ENCODE measurements around the gene MCOLN2.
A peak's percentile ranks its signal among the peaks of the same experiment; 100 is the strongest.

MCOLN2 gene

DNA sequence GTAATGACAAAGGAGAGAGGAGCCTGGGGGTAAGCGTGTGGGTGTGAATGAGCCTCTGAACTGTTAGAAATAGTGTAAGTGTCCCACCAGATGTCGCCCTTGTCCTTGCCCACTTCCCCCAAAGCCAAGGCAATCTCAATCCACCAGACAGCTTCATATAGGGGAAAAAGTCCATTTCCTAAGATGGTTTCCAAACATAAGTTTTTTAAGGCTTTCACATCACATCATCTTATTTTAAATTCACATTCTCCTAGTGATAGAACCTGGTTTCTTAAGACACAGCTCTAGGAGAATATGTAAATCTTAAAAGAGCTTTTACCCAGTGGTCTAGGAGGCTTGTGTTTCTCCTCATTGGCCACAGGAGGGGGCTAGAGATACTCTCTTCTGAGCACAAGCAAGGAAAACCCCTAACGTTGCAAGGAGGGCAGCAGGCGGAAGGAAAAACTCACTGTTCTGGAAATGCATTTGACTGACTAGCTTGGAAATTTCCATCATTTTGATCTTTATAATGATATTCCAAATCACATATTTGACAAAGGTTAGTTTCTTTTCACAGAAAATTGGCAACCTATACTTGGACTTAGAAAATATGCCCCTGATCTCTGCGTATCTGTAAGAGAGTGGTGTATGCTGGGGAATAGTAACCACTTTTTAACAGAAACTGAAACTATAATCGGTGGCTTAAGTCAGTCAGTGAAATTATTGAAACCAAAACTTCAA, 52.0 kb downstream of the MCOLN2 start:
- Mint-ChIP-seq H3K27me3 (no peaks in the 10 kb centered on the region), H3K4me3 (peak overlapping the region; percentile 90), H3K27ac (peak overlapping the region; percentile 99), H3K4me1 (peaks cover 12% of the 10 kb centered on the region), H3K9me3 (no peaks in the 10 kb centered on the region), H3K36me3 (peaks cover 15% of the 10 kb centered on the region)
- ATAC-seq (ENCODE audit: low read depth) (peak; percentile 84), DNase-seq (ENCODE audit: low spot score in 2 of 2) (peak; percentile 71 to 85)

DNA sequence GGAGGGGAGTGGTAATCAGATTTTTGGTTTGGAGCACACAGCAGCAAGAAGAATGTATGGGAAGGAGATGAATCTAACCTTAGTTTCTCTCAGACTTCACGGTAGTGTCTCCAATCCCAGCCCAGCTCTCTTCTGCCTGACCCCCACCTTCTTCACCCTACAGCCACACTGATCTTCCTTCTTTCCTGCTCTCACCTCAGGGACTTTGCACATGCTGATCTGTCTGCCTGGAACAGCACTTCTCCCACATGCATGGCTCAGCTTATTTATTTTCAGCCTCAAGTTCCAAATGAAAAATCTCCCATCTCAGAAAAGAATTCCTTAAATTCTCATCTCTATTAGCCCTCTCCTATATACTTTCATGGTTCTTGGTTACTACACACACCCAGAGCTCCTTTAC, 55.1 kb downstream of the MCOLN2 start:
- ATAC-seq (ENCODE audit: low read depth) (no peak), DNase-seq (ENCODE audit: low spot score in 2 of 2) (no peak)
- Mint-ChIP-seq H3K27me3 (no peaks in the 10 kb centered on the region), H3K27ac (peak overlapping the region; percentile 23), H3K9me3 (no peaks in the 10 kb centered on the region), H3K4me1 (peaks cover 7% of the 10 kb centered on the region), H3K36me3 (peaks cover 13% of the 10 kb centered on the region), H3K4me3 (no peak overlapping the region)

DNA sequence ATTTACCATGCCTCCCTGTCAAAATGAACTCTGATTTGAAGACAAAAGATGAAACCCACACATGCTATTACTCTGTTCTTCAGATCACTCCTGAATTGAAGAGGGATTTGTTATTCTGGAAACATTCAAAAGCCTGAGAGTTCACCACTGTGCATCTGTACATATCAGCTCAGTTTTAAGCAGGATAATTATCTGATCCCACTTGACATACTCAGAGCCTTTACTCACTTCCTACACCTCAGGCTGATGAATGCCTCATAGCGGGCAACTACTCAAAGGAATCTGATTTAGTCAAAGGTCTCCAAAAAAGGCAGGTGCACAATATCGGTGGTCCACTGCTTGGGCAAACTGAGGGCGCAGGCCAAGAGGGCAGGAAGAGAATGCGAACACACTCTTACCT, 56.4 kb downstream of the MCOLN2 start:
- ATAC-seq (ENCODE audit: low read depth) = no peak
- no peaks in the 10 kb centered on the region for H3K27me3 Mint-ChIP-seq
- H3K4me3 Mint-ChIP-seq = no peak overlapping the region
- no peak for DNase-seq (ENCODE audit: low spot score in 2 of 2)
- no peaks in the 10 kb centered on the region for H3K9me3 Mint-ChIP-seq
- peaks cover 8% of the 10 kb centered on the region for H3K4me1 Mint-ChIP-seq
- peaks cover 15% of the 10 kb centered on the region for H3K36me3 Mint-ChIP-seq
- H3K27ac Mint-ChIP-seq = no peak overlapping the region

DNA sequence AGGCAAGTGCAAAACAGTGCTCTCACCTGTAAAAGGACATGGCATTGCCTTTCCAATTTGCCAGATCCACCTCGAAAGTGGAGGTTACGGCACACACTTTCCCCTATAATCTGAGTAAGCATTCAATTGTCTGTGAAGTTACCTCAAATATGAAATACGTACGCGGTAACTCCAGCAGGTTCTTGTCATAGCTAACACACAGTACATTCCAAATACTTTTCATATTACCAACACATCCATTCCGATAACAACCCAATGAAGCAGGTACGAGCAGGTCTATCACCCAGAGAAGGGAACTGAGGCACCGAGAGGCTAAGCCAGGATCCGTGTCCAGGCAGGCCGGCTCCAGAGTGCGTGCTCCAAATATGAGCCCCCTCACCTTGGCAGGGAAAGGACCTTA, 57.2 kb downstream of the MCOLN2 start:
- no peak overlapping the region for H3K4me3 Mint-ChIP-seq
- DNase-seq (ENCODE audit: low spot score in 2 of 2) = no peak
- no peaks in the 10 kb centered on the region for H3K27me3 Mint-ChIP-seq
- no peak overlapping the region for H3K27ac Mint-ChIP-seq
- no peak for ATAC-seq (ENCODE audit: low read depth)
- H3K9me3 Mint-ChIP-seq = no peaks in the 10 kb centered on the region
- peaks cover 8% of the 10 kb centered on the region for H3K4me1 Mint-ChIP-seq
- H3K36me3 Mint-ChIP-seq = peaks cover 15% of the 10 kb centered on the region

DNA sequence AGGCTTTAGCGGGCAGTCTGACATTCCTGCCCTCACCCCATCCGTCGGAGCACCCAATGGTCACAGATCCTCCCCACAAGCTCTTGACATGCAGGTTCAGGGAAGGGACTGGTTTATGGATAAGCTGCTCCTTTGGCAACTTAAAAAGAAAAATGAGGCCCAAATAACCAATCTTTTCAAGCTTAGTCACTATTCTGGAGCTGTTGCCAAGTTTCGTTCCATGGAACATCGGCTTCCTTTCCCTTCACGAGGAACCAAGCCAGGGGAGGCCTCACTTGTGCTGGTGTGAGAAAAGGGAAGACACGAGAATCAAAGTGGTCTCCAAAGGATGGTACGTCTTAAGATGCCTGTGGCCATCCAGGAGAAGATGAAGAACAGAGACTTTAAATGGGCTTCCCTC, 57.8 kb downstream of the MCOLN2 start:
- Mint-ChIP-seq H3K27ac (no peak overlapping the region), H3K4me1 (peaks cover 4% of the 10 kb centered on the region), H3K36me3 (peaks cover 15% of the 10 kb centered on the region), H3K27me3 (no peaks in the 10 kb centered on the region), H3K4me3 (no peak overlapping the region), H3K9me3 (no peaks in the 10 kb centered on the region)
- no peak for ATAC-seq (ENCODE audit: low read depth)
- DNase-seq (ENCODE audit: low spot score in 2 of 2) = no peak

GRCh38 chr1:84936116-84936810, 60.6 kb downstream of the MCOLN2 start:
- ATAC-seq (ENCODE audit: low read depth) = no peak

DNA sequence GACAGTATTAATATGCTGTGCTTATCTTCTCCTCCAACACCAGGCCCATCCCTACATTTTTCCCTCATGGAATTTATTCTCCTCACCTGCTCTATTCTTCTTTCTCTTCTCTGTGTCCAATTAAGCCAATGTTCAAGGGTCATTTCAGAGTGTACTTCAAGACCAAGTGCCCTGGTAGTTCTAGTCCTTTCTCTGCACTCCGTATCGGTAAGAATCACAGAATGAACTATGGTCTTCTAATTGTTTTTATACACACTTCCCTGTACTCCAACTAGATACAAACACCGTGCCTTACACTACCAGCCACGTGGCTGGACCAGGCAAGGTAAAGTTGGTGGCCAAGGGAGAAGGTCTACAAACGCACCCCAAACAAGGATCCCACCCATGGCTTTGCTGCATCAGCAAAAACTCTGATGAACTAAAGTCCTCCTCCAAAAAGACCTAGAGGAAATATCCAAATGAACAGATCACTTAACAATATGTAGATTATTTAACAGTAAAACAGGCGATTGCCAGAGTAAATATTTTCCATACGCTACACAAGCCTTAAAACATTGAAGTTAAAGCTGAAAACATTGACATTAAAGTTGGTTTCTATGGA, 63.8 kb downstream of the MCOLN2 start:
- H3K9me3 Mint-ChIP-seq = no peaks in the 10 kb centered on the region
- peaks cover 28% of the 10 kb centered on the region for H3K36me3 Mint-ChIP-seq
- no peak overlapping the region for H3K4me3 Mint-ChIP-seq
- DNase-seq (ENCODE audit: low spot score in 2 of 2) (no peak), ATAC-seq (ENCODE audit: low read depth) (no peak)
- peaks cover 4% of the 10 kb centered on the region for H3K4me1 Mint-ChIP-seq
- H3K27ac Mint-ChIP-seq = no peak overlapping the region
- H3K27me3 Mint-ChIP-seq = no peaks in the 10 kb centered on the region

More at GRCh38 chr1:84936116-84936810, 60.6 kb downstream of the MCOLN2 start:
- Mint-ChIP-seq H3K4me3 (no peak overlapping the region), H3K27me3 (no peaks in the 10 kb centered on the region), H3K27ac (peak overlapping the region; percentile 26), H3K36me3 (peaks cover 20% of the 10 kb centered on the region), H3K9me3 (no peaks in the 10 kb centered on the region), H3K4me1 (peaks cover 4% of the 10 kb centered on the region)
- DNase-seq (ENCODE audit: low spot score in 2 of 2) = peak in 1 of 2 donors; percentile 20

DNA sequence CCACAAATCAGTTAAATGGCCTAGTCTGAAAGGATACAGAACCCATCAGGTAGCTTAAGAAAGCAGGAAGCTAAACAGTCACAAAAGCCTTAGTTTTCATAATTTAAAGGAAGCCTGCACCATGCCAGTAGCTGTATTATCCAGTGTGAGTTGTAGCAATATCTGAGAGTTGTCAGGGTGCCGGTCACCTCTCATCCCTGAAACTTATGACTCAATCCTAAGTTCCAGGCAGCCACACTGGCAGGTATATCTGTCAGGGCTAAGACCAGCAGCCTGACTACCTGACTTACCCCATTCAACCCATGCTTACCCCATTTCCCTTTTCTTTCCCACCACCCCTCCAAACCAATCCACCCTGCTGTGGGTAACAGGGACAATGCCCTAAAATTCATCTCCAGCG, 66.1 kb downstream of the MCOLN2 start:
- no peak overlapping the region for H3K4me3 Mint-ChIP-seq
- H3K27ac Mint-ChIP-seq = no peak overlapping the region
- H3K36me3 Mint-ChIP-seq = peaks cover 29% of the 10 kb centered on the region
- no peaks in the 10 kb centered on the region for H3K4me1 Mint-ChIP-seq
- DNase-seq (ENCODE audit: low spot score in 2 of 2) (no peak), ATAC-seq (ENCODE audit: low read depth) (no peak)
- H3K27me3 Mint-ChIP-seq = no peaks in the 10 kb centered on the region
- H3K9me3 Mint-ChIP-seq = no peaks in the 10 kb centered on the region

- no peak for ATAC-seq (ENCODE audit: low read depth)
- H3K9me3 Mint-ChIP-seq = no peaks in the 10 kb centered on the region
- H3K27ac Mint-ChIP-seq = no peak overlapping the region
- no peaks in the 10 kb centered on the region for H3K27me3 Mint-ChIP-seq
- peaks cover 29% of the 10 kb centered on the region for H3K36me3 Mint-ChIP-seq
- no peak for DNase-seq (ENCODE audit: low spot score in 2 of 2)
- no peak overlapping the region for H3K4me3 Mint-ChIP-seq
- no peaks in the 10 kb centered on the region for H3K4me1 Mint-ChIP-seq
These were observed 66.6 kb downstream of the MCOLN2 start for GRCh38 chr1:84930329-84930728.

GRCh38 chr1:84929581-84929980, 67.3 kb downstream of the MCOLN2 start:
- DNase-seq (ENCODE audit: low spot score in 2 of 2) = no peak
- Mint-ChIP-seq H3K27ac (no peak overlapping the region), H3K27me3 (no peaks in the 10 kb centered on the region), H3K36me3 (peaks cover 31% of the 10 kb centered on the region), H3K4me3 (no peak overlapping the region), H3K4me1 (no peaks in the 10 kb centered on the region), H3K9me3 (no peaks in the 10 kb centered on the region)
- ATAC-seq (ENCODE audit: low read depth) = no peak

DNA sequence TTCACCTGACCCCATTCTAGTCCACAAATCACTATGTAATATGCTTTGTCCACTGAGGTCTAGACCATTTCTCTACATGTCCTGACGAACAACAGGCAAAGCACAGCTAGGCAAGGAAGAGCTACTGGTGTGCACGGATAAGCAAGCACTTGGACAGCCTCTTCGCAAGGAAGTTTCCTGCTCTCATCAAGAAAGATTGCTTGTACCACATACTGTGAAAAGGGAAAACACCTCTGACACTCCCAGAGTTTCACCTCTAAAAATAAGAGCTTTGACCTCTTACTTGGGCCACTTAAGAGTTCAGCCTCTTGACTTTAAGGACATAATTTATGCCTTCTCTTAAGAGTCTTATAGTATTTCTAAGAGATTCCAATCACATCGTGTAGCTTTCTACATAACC, 67.9 kb downstream of the MCOLN2 start:
- Mint-ChIP-seq H3K36me3 (peaks cover 31% of the 10 kb centered on the region), H3K4me1 (no peaks in the 10 kb centered on the region)

DNA sequence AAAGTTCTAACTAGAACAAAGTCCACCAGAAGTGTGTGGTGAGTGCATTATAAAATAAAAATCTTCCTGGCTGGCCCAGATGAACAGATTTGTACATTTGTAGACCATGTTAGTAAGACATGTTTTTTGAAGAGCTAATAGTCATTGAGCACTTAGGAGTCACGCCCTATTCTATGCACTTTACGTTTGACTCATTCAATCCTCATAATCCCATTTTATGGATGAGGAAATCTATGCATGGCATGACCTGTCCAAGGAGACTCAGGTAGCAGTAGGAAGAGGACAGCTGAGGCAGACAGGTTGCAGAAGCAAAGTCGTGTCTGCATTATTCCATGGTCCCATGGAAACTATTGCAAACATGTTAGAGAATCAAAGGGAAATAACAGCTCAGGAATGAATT, 73.6 kb downstream of the MCOLN2 start:
- no peak for ATAC-seq (ENCODE audit: low read depth)
- Mint-ChIP-seq H3K27me3 (peaks cover 1% of the 10 kb centered on the region), H3K36me3 (peaks cover 16% of the 10 kb centered on the region), H3K9me3 (no peaks in the 10 kb centered on the region), H3K27ac (no peak overlapping the region), H3K4me1 (peaks cover 5% of the 10 kb centered on the region), H3K4me3 (no peak overlapping the region)
- no peak for DNase-seq (ENCODE audit: low spot score in 2 of 2)

More for the DNA sequence above, 67.9 kb downstream of the MCOLN2 start:
- Mint-ChIP-seq H3K27me3 (no peaks in the 10 kb centered on the region), H3K4me3 (no peak overlapping the region), H3K27ac (no peak overlapping the region), H3K9me3 (no peaks in the 10 kb centered on the region)
- DNase-seq (ENCODE audit: low spot score in 2 of 2) (no peak), ATAC-seq (ENCODE audit: low read depth) (no peak)

DNA sequence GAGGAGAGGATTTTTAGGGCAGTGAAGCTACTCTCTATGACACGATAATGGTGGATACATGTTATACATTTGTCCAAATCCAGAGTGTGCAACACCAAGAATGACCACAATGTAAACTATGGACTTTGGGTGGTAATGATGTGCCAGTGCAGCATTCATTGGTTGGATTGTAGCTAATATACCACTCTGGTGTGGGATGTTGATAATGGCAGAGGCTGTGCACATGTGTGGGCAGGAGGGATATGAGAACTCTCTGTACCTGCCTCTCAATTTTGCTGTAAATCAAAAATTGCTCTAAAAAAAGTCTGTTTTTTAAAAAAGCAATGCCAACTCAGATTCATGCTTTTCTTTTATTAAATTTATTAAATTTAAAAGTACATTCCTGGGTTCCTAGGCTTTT, 76.8 kb downstream of the MCOLN2 start:
- Mint-ChIP-seq H3K4me3 (no peak overlapping the region), H3K4me1 (peaks cover 5% of the 10 kb centered on the region), H3K9me3 (no peaks in the 10 kb centered on the region), H3K36me3 (peaks cover 4% of the 10 kb centered on the region), H3K27ac (no peak overlapping the region), H3K27me3 (peaks cover 4% of the 10 kb centered on the region)
- ATAC-seq (ENCODE audit: low read depth) = no peak
- DNase-seq (ENCODE audit: low spot score in 2 of 2) = no peak

DNA sequence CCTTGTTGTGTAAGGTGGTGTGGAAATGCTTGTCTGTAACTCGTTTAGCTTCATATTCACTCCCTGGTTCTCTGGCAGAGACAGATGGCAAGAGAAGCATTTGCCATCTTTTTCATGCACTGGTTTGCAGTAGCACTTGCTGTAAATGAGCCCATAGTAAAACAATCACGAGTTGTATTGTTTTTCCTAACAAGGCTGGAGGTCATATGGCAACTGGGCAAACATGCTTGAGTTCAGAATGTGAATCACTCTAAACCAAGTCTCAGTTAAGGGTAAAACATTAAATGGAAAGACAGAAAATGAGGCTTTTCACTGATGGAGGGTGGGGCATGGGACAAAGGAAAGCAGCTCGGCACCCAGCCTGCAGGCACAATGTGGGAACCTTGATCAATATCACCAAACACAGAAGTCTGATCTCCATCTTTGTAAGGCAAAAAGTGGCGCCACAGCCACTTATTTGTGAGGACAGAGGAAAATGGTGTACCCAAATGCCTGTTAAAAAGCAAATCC, 77.4 kb downstream of the MCOLN2 start:
- H3K4me1 Mint-ChIP-seq = peaks cover 5% of the 10 kb centered on the region

More for the DNA sequence above, 77.4 kb downstream of the MCOLN2 start:
- peaks cover 3% of the 10 kb centered on the region for H3K36me3 Mint-ChIP-seq
- no peak overlapping the region for H3K27ac Mint-ChIP-seq
- peaks cover 4% of the 10 kb centered on the region for H3K27me3 Mint-ChIP-seq
- no peak for DNase-seq (ENCODE audit: low spot score in 2 of 2)
- no peak for ATAC-seq (ENCODE audit: low read depth)
- H3K4me3 Mint-ChIP-seq = no peak overlapping the region
- H3K9me3 Mint-ChIP-seq = no peaks in the 10 kb centered on the region
